DLD1 (cell line): ENCODE measurements around the gene MGRN1.

Source experiments
- in situ Hi-C: cut with HindIII; loops from 2 replicates; pipeline ENCODE4 v1.10.0; 2017; ENCODE audit warnings: low sequenced_read_pairs

MGRN1 gene

GRCh38 chr16:4668313-4668960 is 43.8 kb downstream of the MGRN1 start:
- in situ Hi-C loops = no loop called here

GRCh38 chr16:4673387-4674046 is 48.9 kb downstream of the MGRN1 start:
- in situ Hi-C loops = no loop called here

DNA sequence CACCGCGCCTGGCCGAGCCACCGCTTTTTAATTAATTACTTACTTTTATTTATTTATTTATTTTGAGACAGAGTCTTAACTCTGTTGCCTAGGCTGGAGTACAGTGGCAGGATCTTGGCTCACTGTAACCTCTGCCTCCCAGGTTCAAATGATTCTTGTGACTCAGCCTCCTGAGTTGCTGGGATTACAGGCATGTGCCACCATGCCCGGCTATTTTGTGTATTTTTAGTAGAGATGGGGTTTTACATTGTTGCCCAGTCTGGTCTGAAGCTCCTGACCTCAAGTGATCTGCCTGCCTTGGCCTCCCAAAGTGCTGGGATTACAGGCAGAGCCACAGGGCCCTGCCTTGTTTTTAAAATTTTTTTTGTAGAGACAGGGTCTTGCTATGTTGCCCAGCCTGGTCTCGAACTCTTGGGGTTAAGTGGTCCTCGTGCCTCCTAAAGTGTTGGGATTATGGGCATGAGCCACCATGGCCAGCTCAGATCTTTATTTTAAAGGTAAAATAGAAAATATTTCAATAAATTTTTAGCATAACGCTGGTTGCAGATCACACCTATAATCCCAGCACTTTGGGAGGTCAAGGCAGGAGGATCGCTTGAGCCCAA is 50.4 kb downstream of the MGRN1 start:
- in situ Hi-C loops = no loop called here

DNA sequence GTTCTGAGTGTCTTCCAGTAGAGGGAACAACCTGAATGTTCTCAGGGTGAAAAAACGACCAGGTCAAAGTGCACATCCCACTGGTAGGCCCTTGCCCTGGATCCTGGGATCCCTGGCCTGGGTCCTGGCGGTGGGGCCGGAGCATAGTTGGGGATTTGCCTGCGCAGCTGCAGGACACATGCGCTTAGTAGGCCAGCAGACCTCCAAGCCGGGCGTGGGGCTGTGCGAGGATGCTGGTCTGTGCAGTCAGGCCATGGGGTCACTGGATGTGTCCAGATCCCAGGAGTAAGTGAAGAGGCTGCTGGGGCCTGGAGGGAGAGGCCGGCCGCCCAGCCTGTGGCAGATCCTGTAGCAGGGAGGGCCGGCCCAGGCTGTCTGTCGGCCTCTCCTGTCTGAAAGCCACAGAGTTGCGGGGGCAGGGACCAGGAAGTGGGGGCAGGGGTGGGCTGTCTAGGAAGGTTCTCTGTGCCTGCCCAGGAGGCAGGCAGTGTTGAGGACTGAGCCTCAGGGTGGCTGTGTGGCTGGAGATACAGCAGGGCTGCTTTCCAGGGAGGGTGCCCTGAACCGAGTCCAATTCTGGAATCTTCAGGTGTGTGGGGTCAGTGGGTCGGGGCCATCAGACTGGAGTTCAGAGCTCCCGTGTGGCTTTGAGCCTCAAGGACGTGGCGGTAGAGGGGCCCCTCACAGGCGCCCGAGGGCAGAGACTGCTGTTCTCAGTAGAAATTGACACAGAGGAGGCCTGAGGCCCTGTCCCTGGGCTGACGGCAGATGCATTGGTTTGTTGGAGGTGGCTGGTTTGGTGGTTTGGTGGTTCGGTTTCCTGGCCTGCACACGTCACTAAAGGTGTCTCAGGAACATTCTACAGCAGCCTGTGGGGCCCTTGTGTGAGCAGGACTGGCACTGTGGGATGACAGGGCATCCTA is 51.5 kb downstream of the MGRN1 start:
- in situ Hi-C loops = no loop called here

GRCh38 chr16:4676831-4677230 is 52.2 kb downstream of the MGRN1 start:
- in situ Hi-C loops = no loop called here

GRCh38 chr16:4677390-4677789 is 52.8 kb downstream of the MGRN1 start:
- in situ Hi-C loops = no loop called here

DNA sequence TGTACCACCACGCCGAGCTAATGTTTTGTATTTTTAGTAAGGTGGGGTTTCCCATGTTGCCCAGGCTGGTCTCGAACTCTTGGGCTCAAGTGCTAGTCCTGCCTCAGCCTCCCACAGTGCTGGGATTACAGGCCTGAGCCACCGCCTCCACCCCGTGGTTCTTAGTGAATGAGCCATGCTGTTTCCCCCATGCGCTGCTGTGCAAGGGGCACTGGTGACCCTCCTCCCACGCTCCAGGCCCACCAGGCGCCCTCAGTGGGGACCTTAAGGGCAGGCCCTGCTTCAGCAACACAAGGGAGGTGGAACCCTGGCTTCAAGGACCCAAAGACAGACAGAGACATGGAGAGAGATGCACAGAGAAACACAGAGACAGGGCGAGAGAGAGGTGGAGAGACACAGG is 53.4 kb downstream of the MGRN1 start:
- in situ Hi-C loops = no loop called here

- in situ Hi-C loops = no loop called here
These were observed 54.0 kb downstream of the MGRN1 start for GRCh38 chr16:4678596-4678995.

DNA sequence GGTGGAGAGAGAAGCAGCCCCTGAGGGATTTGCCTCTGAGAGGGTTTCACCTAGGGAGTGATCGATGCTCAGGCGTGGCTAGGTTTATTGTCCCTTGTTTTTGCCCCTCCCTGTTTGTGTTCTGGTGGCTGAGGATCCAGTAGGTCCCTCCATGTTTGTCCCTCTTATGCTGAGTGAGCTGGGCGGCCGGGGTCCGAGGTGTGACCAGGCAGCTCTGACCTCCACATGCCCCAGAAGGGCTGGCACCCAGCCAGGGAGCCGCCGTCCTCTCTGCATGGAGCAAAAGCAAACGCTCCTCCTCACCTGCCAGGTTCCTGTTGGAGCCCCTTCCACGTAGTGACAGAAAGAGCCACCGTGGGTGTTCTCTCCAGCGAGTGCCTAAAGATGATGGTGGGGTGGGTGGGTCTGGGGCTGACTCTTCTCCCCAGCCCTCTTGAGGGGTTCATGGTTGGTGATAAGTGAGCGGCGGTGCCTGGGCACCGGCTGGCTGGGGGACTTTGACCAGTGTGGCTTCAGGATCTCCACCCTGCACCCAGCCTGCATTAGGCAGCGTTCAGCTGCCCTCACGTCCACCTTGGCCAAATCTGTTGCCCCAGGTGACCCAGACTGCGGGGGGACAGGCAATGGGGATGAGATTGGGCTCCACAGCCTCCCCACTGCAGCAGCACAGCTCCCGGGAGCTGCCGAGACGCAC is 54.7 kb downstream of the MGRN1 start:
- in situ Hi-C loops = no loop called here

GRCh38 chr16:4679850-4680636 is 55.4 kb downstream of the MGRN1 start:
- in situ Hi-C loops = no loop called here

DNA sequence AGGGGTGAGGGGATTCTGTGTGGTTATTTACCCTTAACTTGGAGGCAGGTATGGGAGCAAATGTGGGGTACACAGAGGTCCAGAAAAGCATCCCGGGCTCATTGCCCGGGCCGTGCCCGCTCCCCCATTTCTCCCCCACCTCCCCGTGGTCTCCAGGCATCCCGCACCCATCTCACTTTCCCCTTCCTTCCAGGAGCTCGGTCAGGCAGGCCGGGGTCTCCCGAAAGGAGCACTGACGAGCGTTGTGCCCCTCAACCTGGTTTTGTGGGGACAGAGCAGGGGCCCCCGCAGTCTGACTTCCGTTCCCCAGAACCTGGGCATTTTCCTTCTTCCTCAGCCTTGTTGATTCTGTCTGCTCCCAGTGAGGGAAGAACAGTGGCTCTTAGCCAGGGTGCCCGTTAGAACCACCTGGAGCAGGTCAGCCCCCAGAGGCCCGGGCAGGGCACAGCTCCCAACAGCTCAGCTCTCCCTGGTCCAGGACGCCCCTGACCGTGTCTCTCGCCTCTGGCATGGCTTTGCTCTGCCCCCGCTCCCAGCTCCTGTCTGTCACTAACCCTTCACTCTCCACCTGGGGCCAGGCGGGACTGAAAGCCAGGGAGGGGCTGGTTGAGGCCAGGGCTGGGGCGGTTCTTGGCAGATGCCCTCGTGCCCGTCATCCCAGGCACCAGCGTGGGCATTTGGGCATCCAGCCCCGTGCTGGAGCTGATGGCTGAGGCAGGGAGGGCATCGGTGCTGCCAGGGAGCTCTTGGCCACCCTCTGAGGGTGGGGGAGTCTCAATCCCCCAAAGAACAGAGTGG is 56.2 kb downstream of the MGRN1 start:
- in situ Hi-C loops = no loop called here

- in situ Hi-C loops = no loop called here
These were observed 57.0 kb downstream of the MGRN1 start for GRCh38 chr16:4681471-4682083.

DNA sequence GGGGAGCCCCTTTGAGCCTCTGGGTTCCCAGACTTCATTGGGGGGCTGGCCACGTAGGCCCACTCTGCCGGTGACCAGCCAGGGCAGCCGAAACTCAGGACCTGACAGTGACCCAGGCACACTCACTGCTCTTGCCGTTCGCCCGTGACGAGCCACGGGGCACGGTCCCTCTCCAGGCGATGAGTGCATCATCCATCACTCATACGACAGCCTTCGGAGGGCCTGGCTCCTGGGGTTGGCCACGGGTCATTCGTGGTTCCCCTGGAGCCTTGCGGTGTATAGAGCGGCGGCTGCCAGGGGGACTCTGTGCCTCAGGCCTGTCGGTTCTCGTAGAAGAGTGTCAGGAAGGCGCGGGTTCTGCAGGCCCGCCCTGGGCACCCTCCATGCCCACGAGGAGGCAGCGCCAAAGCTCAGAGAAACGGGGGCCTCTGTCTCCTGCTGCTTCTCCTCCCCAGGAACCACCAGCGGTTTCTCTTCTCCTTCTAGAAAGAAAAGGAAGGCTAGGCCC is 57.5 kb downstream of the MGRN1 start:
- in situ Hi-C loops = no loop called here

GRCh38 chr16:4682616-4683254 is 58.1 kb downstream of the MGRN1 start:
- in situ Hi-C loops = no loop called here

GRCh38 chr16:4683255-4684057 is 58.8 kb downstream of the MGRN1 start:
- in situ Hi-C loops = no loop called here

- in situ Hi-C loops = no loop called here
These were observed 59.6 kb downstream of the MGRN1 start for GRCh38 chr16:4684058-4684715.

DNA sequence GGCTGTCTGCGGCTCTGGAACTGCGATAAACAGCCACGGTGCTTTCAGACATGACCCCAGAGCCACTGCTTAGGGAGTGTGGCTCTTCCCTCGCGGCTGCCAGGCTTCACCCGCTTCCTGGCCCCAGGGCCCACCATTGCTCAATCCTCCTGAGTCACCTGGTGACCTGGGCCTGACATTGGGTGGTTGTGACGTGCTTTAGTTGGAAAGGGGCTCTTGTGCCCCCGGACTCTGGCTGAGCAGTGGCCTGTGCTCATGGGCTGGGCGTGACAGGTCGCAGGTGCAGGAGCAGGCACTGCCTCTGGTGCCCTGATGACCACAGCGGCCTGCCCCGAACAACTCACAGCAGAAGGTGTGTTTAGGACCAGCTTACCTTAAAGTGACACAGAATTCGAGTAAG is 60.1 kb downstream of the MGRN1 start:
- in situ Hi-C loops = no loop called here
